GM19023 (cell line): ENCODE results near the gene GNAO1.
"Not testable (repeated sequence)": the region's sequence is repeated elsewhere in the genome, so short reads cannot be mapped to it uniquely, and the experiment has no call there.

Source experiments
- ATAC-seq: cut with Tn5 transposase; IDR thresholded peaks from one replicate; pipeline ENCODE4 v1.9.1; 2021; ENCODE audit warnings: mild to moderate bottlenecking, moderate library complexity; ENCODE audit not compliant: unreplicated experiment

The GNAO1 gene

DNA sequence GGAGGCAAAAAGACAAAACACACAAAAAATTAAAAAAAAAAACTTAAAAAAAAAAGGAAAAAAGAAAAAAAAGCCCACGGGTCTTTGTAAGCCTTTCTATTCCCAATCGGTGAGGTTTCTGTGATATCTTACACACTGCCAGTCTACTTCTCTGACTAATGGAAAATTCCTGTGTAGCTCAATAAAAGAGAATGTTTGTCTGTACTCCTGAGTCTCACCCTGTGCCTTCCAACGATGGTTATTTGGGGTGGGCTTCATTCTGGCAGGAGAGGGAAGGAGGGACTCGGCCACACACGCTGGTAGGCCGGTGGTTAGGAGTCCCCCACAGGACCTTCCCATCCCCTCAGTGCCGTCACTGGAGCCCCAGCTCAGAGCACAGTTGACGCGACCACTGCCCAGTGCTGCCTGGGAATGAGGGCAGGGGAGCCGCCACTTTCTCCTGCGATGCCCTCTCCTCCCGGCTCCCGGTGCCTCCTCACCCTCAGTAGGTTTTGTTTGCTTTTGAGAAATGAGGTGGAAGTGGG, 166.0 kb downstream of the GNAO1 start:
- no peak for ATAC-seq

DNA sequence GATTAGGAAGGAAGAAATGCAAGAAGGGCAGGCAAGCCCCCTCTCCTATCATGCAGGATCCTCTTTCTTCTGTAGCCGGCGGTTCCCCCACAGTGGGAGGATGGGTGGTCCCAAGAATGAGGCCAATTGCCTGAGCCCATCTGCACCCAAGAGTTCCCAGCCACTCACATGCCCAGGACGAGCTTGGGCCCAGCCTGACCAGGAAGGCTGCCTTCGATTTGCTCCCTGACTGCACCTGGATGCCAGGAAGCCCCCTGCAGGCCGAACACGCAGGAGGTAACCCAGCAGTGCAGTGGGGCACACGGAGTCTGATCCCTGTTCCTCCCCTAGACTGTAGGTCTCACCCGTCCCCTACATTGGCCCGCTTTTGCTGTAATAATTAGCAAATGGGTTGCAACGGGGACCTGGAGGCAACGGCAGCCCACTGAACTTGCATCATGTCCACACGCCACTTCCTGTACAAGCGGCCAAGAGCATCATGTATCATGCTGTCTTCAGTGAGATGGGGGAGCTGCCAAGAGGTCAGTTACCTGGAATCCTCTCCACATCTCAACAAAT, 166.6 kb downstream of the GNAO1 start:
- ATAC-seq = no peak

DNA sequence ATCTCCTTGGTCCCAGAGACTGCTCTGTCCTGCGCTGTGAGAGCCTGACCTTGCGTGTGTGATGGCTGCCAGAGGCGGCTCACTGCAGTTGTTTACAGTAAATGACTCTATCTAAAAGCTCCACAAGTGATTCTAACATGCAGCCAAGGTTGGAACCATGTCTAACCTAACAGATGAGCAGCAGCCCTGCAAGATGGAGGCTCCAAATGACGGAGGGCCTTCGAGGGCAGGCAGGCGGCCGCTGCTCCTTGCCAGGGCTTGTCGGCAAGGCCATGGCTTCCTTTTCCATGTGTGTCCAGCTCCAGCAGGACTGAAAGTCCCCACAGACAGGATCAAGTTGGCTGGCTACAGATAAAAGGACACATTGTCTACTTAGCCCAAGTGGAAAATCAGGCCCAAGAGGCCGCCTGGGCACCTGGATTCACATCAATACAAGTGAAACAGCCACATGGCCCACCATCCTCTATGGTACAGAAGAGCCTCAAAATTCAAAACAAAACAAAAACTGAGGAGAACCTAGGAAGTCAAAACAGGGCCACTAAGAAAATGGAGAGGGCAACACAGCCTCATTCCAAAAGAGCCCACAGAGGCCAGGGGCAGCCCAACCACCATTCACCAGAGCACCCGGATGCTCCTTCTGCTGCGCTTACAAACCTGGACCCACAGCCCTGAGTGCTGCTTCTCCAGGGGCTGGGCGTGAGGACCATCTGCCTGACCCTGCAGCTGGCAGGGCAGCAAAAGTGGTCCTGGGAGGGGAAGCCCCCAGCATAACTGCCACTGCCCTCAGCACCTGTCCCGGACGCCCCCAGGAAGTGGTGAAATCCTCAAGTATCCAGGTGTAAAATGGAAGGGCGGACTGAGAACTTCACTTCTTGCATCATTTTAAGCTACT, 169.1 kb downstream of the GNAO1 start:
- no peak for ATAC-seq

DNA sequence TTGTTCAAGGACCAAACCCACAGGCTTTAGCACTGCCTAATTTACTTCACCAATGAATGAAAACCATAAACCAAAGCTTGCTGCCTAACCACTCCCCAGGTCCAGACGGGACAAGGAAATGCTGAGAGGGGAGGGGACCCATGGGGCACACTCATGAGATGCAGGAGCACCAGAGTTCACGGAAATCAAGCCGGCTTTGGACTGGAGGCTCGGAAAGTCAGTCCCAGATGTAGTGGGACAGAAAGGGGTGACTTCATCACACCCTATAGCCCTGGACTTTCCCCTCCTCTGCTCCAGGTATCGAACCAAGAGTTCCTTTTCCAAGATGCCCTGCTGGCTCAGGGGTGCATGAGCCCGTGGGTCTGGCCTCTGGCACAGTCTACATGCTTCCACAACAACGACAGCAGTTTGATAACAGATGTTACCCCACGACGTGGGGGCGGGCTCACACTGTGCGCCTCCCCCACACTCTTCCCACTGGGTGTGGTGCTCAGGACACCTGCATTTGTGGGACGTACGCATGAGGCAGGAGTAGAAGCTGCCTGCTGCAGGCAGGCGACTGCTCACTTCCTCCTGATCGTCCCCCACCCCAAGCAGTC, 170.9 kb downstream of the GNAO1 start:
- ATAC-seq = no peak

DNA sequence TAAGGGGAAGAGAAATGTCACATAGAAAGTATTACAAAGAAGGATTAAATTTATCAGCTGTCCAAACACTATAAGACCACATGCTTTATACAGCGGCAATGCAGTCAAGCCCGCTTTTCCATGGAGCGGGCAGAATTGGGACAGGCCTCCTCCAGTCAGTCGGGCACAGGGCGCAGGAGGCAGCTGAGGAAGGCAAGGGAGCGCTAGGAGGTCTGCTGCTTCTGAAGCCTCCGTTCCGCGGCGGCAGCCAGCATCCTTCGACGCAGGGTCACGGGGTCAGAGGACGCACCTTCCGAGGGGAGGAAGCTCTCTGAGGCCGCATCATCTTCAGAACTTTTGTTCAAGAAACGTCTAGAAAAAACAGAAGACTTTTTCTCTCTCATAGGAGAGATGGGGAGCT, 171.4 kb downstream of the GNAO1 start:
- no peak for ATAC-seq

DNA sequence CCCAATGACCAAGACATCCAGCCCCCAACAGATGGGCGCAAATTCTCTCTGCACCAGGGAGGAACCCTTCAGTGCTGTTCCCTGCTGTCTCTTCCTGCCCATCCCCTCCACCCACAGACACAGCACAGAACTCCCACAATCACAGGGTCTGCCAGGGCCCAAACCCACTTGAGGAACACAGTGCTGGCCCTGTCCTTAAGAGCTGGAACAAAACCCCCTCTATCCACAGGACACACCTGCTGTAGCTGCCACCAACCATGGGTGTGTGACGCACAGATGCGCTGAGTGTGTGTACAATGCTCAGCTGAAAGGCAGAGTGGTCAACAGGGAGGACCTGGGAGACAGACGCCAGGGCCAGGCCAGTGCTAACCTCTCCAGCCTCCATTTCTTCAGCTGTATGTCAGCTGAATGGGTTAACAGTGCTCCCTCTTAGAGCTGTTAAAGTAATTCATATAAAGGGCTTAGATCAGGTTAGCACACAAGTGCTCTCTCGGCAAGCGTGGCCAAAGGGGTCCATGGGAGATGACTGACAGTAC, 172.0 kb downstream of the GNAO1 start:
- ATAC-seq = no peak

DNA sequence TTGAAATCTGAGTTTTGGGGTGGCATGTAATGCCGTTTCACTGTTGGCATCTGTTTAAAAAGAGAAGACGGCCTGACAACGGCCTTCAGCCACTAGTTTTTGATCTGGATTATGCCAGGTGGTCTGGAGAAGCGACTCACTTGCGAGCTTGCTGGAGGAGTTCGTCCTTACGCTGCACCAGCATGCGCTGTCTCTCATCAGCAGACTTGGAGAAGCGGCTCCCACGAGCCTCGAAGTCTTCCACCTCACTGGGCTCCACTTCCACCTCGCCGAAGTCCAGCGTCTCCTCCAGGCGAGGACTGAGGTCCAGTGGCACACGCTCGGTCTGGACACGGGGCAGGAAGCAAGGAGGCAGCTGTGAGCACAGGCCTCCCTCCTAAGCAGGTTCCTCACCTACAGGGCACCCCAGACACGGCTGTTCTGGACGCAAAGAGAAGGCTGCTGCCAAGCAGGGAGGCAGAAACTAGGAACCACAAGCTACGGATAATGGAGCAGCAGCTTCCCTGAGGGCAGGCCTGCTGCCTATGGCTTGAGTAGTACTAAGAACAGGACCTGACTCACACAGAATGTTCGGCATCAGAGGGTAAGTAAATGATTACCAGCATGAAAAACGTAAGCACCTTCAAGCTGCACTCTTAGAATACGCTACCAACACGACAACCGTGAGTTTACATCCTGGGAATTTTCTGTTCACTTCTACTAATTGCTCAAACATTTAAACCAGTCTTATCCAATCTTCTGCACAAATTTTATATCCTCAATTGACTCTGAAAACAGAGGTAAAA, 172.7 kb downstream of the GNAO1 start:
- no peak for ATAC-seq

DNA sequence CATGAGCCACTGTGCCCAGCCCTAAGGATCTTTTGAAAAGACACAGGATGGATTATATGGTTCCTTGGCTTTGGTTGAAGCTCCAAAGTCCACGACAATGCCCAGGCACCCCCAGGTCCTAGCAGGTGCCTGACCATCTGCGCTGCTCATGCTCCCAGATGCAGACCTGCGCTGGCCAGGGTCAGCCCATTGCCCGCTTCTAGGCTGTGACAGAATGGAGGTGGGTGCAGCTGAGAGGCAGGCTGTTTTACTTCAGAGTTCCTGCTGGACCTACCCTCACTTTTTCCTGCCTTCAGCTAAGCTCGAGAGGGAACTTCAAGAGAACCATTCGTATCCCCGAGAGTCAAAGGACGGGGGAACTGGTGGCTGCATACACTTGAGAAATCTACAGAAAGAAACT, 173.6 kb downstream of the GNAO1 start:
- no peak for ATAC-seq

DNA sequence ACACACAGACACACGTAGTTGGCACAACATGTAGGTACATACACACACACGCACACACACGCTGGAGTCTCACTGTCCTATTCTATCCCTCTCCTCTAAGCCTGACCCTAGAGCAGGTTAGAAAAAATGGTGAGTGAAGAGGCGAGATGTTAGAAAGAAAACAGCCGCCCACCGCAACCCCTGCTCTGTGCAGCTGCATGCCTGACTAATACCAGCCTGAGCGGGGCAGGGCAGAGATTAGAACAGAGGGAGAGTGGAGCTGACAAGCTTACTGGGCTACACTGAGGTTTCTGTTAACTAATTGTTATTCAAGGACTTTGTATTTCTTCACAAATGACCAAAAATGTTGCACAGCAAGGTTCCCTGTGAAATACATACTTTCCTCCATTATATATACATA, 174.3 kb downstream of the GNAO1 start:
- no peak for ATAC-seq

DNA sequence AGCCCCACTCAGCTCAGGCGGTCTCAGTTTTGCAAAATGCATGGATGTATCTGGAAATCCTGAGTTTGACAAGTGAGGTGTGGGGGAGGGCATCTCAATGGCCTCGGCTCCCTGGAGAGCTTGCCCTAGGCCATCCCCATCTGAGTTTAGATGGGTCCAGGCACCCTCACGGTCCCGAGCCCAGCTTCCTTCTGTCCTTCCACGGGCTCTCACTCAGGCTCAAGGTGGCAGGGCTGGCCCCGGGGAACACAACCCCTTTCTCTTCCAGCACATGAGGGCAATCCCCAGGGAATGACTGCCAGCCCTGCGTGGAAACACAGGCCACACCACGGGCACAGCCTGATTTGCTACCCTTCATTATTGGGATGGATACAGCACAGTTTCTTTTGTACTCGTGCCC, 175.7 kb downstream of the GNAO1 start:
- no peak for ATAC-seq

DNA sequence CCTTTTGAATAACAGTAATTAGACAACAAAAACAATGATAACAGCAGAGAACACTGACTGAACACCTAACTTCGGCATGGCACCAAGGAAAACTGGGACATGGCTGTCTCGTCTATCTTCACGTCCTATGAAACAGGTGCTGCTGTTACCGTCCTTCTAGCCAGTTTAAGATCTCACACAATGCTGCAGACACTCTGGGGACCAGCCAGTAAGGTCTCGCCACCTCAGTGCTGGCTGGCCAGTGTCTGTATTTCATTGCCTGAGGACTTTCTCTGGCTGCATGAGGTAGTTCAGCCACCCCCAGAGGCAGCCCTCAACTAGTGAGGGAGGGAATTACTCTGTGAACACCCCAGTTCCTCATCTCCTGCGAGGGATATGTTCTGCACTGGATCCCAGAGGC, 176.5 kb downstream of the GNAO1 start:
- ATAC-seq = no peak

DNA sequence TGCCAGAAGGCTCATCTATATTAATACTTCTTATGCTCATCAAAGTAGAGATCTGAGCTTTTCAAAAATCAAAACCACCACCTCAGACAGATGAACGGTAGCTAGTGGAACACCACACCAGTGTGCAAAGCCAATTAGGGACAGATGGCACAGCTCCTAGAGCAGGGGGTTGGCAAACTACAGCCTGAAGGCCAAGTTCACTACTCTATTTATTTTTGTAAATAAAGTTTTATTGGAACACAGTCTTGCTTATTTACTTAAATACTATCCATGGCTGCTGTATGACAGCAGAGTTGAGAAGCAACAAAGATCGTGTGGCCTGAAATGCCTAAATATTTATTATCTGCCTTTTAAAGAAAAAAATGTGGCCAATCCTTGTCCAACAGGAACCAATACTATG, 177.3 kb downstream of the GNAO1 start:
- no peak for ATAC-seq

DNA sequence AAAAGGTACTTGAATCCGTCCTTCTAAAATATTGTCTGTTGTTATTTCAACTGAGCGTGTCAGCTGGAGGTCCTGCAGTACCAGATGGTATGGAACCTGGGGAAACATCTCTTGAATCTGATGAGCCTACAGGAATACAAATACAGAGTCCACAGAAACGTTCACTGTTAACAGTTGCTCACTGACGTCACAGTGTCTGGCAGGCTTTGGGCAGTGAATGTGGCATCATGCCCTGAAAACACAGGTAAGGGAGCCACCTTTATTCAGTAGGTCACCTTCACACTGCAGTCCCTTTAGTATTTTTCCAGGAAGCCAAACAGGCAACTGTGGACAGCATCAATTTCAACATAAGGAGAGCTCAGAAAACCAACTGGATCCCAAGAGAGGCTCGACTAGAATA, 177.9 kb downstream of the GNAO1 start:
- ATAC-seq = no peak

DNA sequence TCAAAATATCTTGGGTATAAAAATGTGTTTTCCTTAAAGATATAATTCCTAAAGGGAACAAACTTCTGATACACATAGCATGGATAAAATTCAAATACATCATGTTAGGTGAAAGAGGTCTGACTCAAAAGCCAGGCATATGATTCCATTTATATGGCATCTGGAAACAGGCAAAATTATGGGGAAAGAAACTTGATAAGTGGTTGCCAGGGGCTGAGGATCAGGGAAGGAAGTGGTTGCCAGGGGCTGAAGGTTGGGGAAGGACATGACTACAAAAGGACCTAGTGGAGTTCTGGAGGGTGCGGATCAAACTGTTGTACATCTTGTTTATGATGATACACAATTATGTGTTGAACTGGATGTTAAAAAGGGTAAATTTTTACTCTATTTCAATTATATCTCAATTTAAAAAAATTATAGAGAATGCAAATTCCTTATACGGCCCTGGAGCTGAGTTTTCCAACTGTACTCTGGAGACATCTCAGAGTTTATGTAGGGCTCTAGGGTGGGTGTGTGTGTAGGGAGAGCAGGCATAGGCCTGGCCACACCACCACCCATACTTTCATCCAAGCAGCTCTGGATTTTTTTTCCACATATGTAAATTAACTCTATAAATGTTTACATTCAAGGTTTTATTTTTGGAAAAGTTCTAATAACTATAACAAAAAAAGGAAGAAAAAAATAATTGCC, 179.0 kb downstream of the GNAO1 start:
- no peak for ATAC-seq

DNA sequence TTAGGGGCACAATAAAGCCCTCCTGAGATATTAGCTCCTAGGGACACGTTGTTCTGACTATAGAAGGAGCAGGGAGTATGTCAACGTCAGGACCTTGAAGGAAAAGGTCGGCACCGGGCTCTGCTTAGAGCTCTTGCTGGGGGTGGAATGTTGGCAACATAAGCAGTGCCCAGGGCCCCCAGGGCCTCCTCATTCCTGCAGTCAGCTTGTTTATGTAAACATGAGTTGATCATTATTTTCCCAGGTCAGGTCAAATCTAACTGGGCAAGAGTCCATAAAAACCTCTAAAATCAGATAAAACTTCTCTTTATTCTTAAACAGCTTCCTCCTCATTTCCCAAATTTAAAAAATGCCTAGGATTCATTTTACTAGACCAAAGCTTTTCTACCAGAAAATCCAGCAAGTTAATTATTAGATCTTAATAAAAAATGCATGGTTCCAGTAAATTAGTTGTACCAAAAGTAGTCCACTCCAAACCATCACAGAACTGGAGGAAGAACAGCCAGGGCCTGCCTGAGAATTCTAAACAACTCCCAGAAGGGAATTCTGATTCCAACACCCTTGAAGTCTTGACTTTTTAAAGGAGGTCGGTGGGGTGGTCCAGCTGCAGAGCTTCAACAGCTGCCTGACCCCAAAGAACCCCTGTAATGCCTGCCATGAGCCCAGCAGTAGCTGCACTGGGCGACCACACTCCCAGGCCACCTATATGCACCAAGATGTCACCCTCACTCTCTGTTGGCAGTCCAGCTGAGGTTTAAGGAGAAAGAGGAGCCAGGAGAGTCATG, 179.8 kb downstream of the GNAO1 start:
- no peak for ATAC-seq

DNA sequence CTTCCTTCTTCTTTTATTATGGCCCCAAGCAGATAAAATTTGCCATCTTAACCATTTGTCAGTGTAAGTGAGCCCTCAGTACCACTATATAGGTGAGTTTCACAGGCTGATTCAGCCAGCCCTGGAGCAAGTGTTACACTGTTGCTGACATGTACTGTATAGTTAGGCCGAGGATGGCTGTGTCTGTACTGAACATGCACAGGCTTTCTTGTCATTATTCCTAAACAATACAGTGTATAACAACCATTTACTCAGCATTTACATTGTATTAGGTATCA, 180.3 kb downstream of the GNAO1 start:
- ATAC-seq = no peak

DNA sequence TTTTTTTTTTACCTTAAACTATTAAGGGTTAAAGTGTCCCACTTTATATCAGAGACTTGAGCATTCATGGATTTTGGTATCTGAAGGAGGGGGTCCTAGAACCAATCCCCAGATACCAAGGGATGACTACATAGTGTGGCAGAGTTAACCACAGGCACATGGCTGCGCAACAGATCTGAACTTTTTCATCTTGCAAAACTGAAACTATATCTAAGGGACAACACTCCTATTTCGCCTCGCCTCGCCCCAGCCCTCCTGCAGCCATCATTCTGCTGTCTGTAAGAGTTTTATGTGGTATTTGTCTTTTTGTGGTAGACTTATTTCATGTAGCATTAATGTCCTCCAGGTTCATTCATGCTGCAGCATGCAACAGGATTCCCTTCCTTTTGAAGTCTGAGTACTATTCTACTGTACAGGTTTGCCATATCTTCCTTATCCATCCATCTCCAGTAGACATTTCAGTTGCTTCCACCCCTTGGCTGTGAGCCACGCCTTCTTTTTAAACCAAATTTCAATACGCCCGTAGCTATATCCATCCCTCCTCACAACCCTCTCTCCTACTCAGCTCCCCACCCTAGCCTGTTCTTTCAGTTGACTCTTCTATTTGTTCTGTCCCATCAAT, 180.8 kb downstream of the GNAO1 start:
- ATAC-seq = no peak

DNA sequence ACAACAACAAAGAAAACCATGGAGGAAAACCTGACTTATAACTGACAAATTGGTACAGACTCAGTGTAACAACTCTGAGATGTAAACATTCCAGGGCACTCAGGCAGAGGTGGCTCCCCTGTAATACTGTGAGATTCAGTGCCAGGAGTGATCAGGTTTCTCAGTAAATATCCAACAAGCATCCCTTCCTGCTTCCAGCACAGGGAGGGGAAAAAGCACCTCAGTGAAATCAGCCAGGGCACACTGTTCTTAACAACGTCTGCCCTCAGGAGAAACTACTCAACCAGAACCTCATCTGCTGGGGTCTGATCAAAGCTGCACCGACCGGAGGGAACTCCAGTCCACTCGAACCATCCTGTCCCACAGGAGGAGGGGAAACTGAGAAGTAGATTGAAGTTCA, 181.7 kb downstream of the GNAO1 start:
- no peak for ATAC-seq

DNA sequence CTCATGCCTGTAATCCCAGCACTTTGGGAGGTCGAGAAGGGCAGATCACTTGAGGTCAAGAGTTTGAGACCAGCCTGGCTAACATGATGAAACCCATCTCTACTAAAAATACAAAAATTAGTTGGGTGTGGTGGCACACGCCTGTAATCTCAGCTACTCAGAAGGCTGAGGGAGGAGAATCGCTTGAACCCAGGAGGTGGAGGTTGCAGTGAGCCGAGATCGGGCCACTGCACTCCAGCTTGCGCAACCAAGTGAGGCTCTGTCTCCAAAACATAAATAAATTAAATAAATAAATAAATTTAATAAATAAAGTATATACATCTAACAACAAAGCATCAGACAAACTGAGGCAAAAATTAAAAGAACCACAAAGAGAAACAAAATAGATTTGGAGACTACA, 184.5 kb downstream of the GNAO1 start:
- ATAC-seq = not testable (repeated sequence)
